SU-DHL-6 (cell line): ENCODE data around the gene CADM2.
"Not testable (repeated sequence)": the region's sequence is repeated elsewhere in the genome, so short reads cannot be mapped to it uniquely, and the experiment has no call there.

ENCODE experiments used
- H2AFZ ChIP-seq: fragments of 200-600 bp; sonication (generic); 2 replicates; pipeline ENCODE4 v1.6.1; 2014; ENCODE audit warnings: low read depth, mild to moderate bottlenecking, moderate library complexity, mixed read lengths, antibody characterized with exemption, low read length; ENCODE audit not compliant: severe bottlenecking
- H3F3A ChIP-seq: fragments of 200-600 bp; shearing (Covaris generic); 2 replicates; pipeline ENCODE4 v1.6.0; 2016; ENCODE audit warnings: antibody characterized with exemption, mild to moderate bottlenecking; ENCODE audit not compliant: insufficient read depth
- H3K27ac ChIP-seq: fragments of 200-600 bp; sonication (generic); 2 replicates; pipeline ENCODE4 v1.5.1; 2016; ENCODE audit warnings: low read depth, mild to moderate bottlenecking, low read length, moderate library complexity, mixed read lengths
- H3K27me3 ChIP-seq: fragments of 200-600 bp; sonication (generic), shearing (Covaris generic); 2 replicates; pipeline ENCODE4 v1.6.0; 2014; ENCODE audit warnings: mild to moderate bottlenecking, low read length
- H3K36me3 ChIP-seq: fragments of 200-600 bp; sonication (generic); 2 replicates; pipeline ENCODE4 v1.6.1; 2014; ENCODE audit warnings: mild to moderate bottlenecking, low read length, mixed read lengths
- H3K4me2 ChIP-seq: fragments of 300-600, 200-600 bp; shearing (Covaris generic), sonication (generic); 2 replicates; pipeline ENCODE4 v1.6.0; 2014; ENCODE audit warnings: low read length, low read depth, mild to moderate bottlenecking; ENCODE audit not compliant: poor library complexity, severe bottlenecking
- H3K4me3 ChIP-seq: fragments of 200-600 bp; sonication (generic); 2 replicates; pipeline ENCODE4 v1.5.1; 2014; ENCODE audit warnings: antibody characterized with exemption, low read length, mild to moderate bottlenecking, mixed read lengths; ENCODE audit not compliant: insufficient read depth, poor library complexity, severe bottlenecking
- H3K79me2 ChIP-seq: fragments of 200-600 bp; sonication (generic); 2 replicates; pipeline ENCODE4 v1.6.1; 2014; ENCODE audit warnings: mild to moderate bottlenecking, low read length, moderate library complexity; ENCODE audit not compliant: insufficient read depth
- H3K9ac ChIP-seq: fragments of 200-600 bp; sonication (generic); 2 replicates; pipeline ENCODE4 v1.7.0; 2014; ENCODE audit warnings: mild to moderate bottlenecking, low read length
- H3K9me2 ChIP-seq: fragments of 200-600 bp; sonication (generic); replicated peaks from 2 replicates; pipeline ENCODE4 v1.6.1; 2014; ENCODE audit warnings: low read length; ENCODE audit not compliant: insufficient read depth
- H3K9me3 ChIP-seq: fragments of 200-600 bp; sonication (generic); 2 replicates; pipeline ENCODE4 v1.6.1; 2014; ENCODE audit warnings: low read length, mixed read lengths; ENCODE audit not compliant: insufficient read depth
- H4K20me1 ChIP-seq: fragments of 200-600 bp; sonication (generic); 2 replicates; pipeline ENCODE4 v1.6.1; 2014; ENCODE audit warnings: low read depth, mild to moderate bottlenecking, antibody characterized with exemption, low read length, moderate library complexity, mixed read lengths
- EZH2phosphoT487 ChIP-seq: fragments of 200-600 bp; sonication (generic), shearing (Covaris generic); conservative IDR thresholded peaks from 2 replicates; pipeline ENCODE4 v1.6.1; 2018; ENCODE audit warnings: mild to moderate bottlenecking, antibody characterized with exemption, low read length, moderate library complexity, mixed read lengths
- TF ChIP-seq, protein P1 (sequence below): fragments of 200-600 bp; sonication (generic); IDR thresholded peaks from one replicate; pipeline ENCODE4 v1.5.1; 2017; ENCODE audit warnings: antibody characterized with exemption, mild to moderate bottlenecking, low read length, moderate library complexity; ENCODE audit not compliant: insufficient read depth, poor library complexity, severe bottlenecking

Gene CADM2

DNA sequence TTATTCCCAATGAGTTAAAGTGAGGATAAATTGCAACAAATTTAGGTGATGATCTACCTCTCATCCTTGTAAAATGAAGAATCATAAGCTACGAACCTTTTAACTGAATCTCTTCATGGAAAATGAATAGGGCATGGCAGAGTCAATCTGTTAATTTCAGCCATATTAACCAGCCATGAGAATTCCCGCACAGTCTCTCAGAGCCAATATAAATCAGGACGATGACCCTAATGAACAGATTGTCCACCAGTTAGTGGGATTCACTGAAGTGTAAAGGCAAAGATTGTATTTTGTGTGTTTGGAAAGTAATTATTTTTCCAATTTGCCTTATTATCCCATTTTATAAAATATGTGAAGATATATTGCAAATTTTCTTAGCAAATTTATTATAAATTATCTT lies 183.8 kb downstream of the CADM2 start:
- no peaks in the 10 kb centered on the region for H3K9me2 ChIP-seq
- no peaks in the 10 kb centered on the region for H3F3A ChIP-seq
- no peak overlapping the region for H2AFZ ChIP-seq
- no peak overlapping the region for H3K27ac ChIP-seq
- no peaks in the 10 kb centered on the region for H3K9me3 ChIP-seq
- H3K4me3 ChIP-seq = no peak overlapping the region
- H3K4me2 ChIP-seq = no peak overlapping the region
- no peaks in the 10 kb centered on the region for H3K36me3 ChIP-seq
- H3K79me2 ChIP-seq = no peaks in the 10 kb centered on the region
- H4K20me1 ChIP-seq = no peaks in the 10 kb centered on the region
- H3K27me3 ChIP-seq = no peaks in the 10 kb centered on the region
- no peak for TF ChIP-seq EZH2phosphoT487
- TF ChIP-seq, protein P1, sequence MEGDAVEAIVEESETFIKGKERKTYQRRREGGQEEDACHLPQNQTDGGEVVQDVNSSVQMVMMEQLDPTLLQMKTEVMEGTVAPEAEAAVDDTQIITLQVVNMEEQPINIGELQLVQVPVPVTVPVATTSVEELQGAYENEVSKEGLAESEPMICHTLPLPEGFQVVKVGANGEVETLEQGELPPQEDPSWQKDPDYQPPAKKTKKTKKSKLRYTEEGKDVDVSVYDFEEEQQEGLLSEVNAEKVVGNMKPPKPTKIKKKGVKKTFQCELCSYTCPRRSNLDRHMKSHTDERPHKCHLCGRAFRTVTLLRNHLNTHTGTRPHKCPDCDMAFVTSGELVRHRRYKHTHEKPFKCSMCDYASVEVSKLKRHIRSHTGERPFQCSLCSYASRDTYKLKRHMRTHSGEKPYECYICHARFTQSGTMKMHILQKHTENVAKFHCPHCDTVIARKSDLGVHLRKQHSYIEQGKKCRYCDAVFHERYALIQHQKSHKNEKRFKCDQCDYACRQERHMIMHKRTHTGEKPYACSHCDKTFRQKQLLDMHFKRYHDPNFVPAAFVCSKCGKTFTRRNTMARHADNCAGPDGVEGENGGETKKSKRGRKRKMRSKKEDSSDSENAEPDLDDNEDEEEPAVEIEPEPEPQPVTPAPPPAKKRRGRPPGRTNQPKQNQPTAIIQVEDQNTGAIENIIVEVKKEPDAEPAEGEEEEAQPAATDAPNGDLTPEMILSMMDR = no peak
- no peak overlapping the region for H3K9ac ChIP-seq

DNA sequence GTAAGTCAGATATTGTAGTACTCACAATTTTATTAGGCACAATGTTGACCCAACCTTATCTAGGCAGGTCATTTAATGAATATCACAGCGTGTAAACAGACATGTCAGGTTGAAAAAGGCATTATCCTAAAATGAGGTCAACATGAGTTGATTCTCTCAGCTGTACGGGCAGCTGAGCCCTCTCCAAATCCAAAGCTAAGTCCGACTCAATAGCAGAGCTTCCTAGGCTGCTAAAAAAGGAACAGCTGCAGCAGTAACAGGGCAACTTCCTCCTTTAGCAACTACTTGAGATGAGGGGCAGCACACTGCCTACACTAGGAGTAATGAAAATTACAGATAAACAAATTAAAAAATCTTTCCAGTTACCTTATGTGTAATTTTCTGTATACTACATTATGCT lies 189.2 kb downstream of the CADM2 start:
- Histone ChIP-seq H4K20me1 (no peaks in the 10 kb centered on the region), H3K27ac (no peak overlapping the region), H2AFZ (no peak overlapping the region), H3F3A (no peaks in the 10 kb centered on the region), H3K36me3 (no peaks in the 10 kb centered on the region), H3K9ac (no peak overlapping the region), H3K9me3 (no peaks in the 10 kb centered on the region), H3K9me2 (no peaks in the 10 kb centered on the region), H3K79me2 (no peaks in the 10 kb centered on the region), H3K27me3 (no peaks in the 10 kb centered on the region), H3K4me3 (no peak overlapping the region), H3K4me2 (no peak overlapping the region)
- no peak for TF ChIP-seq EZH2phosphoT487
- TF ChIP-seq, protein P1 = no peak

DNA sequence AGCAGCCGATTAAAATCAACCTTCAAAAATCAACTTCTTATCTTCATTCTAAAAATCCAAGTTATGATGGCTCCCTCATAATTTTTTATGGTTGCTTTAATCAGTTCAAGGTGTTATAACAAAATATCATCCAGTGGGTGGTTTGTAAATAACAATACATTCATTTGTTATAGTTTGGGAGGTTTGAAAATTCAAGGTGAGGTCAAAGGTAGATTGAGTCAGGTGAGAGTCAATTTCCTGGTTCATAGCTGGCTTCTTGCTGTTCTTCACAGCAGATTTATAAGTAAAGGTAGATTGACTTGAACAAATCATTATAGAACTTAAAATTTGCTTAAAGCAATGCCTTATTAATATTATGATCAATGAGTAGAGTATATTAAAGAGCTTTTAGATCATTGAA lies 192.8 kb downstream of the CADM2 start:
- H3K36me3 ChIP-seq = no peaks in the 10 kb centered on the region
- H3K4me2 ChIP-seq = no peak overlapping the region
- no peaks in the 10 kb centered on the region for H3F3A ChIP-seq
- no peak overlapping the region for H3K27ac ChIP-seq
- H3K9me2 ChIP-seq = no peaks in the 10 kb centered on the region
- H3K4me3 ChIP-seq = no peak overlapping the region
- H3K27me3 ChIP-seq = no peaks in the 10 kb centered on the region
- no peaks in the 10 kb centered on the region for H3K9me3 ChIP-seq
- no peak overlapping the region for H3K9ac ChIP-seq
- TF ChIP-seq EZH2phosphoT487 = no peak
- TF ChIP-seq, protein P1 = no peak
- H2AFZ ChIP-seq = no peak overlapping the region
- H4K20me1 ChIP-seq = no peaks in the 10 kb centered on the region
- no peaks in the 10 kb centered on the region for H3K79me2 ChIP-seq

DNA sequence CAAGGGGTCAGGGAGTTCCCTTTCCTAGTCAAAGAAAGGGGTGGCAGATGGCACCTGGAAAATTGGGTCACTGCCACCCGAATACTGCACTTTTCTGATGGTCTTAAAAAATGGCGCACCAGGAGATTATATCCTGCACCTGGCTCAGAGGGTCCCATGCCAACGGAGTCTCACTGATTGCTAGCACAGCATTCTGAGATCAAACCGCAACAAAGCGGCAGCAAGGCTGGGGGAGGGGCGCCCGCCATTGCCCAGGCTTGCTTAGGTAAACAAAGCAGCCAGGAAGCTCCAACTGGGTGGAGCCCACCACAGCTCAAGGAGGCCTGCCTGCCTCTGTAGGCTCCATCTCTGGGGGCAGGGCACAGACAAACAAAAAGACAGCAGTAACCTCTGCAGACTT lies 194.5 kb downstream of the CADM2 start:
- H3K9me3 ChIP-seq, H4K20me1 ChIP-seq, H3K36me3 ChIP-seq: not testable (repeated sequence)

More for the DNA sequence above, 194.5 kb downstream of the CADM2 start:
- H3K4me3 ChIP-seq, H3K4me2 ChIP-seq, H3K9me2 ChIP-seq, H2AFZ ChIP-seq, H3K9ac ChIP-seq, H3F3A ChIP-seq, H3K79me2 ChIP-seq, H3K27ac ChIP-seq, H3K27me3 ChIP-seq: not testable (repeated sequence)
